Endothelial cell (in vitro differentiated cells): ENCODE measurements around the gene AFDN. TPM values are rescaled to one million over a fixed set of nuclear protein-coding genes. Genes with fewer than 3 reads are reported as not detected.
"Not testable (repeated sequence)": the region's sequence is repeated elsewhere in the genome, so short reads cannot be mapped to it uniquely, and the experiment has no call there.

Source experiments
- DNase-seq: peaks from one replicate; pipeline ENCODE4 v3.0.0; 2021; ENCODE audit warnings: low spot score
- H3K27ac Mint-ChIP-seq: one replicate; pipeline ENCODE4 v1.8.0; 2021; ENCODE audit warnings: mixed read lengths, inconsistent platforms; ENCODE audit not compliant: unreplicated experiment
- H3K27me3 Mint-ChIP-seq: one replicate; pipeline ENCODE4 v1.8.0; 2021; ENCODE audit warnings: mild to moderate bottlenecking, moderate library complexity, mixed read lengths, inconsistent platforms; ENCODE audit not compliant: unreplicated experiment
- H3K36me3 Mint-ChIP-seq: one replicate; pipeline ENCODE4 v1.8.0; 2021; ENCODE audit warnings: mild to moderate bottlenecking, low read depth, mixed read lengths, inconsistent platforms; ENCODE audit not compliant: unreplicated experiment
- H3K4me1 Mint-ChIP-seq: one replicate; pipeline ENCODE4 v1.8.0; 2021; ENCODE audit warnings: mild to moderate bottlenecking, mixed read lengths, inconsistent platforms; ENCODE audit not compliant: unreplicated experiment
- H3K4me3 Mint-ChIP-seq: one replicate; pipeline ENCODE4 v1.8.0; 2021; ENCODE audit warnings: mild to moderate bottlenecking, mixed read lengths, inconsistent platforms; ENCODE audit not compliant: unreplicated experiment
- H3K9me3 Mint-ChIP-seq: one replicate; pipeline ENCODE4 v1.8.0; 2021; ENCODE audit warnings: mixed read lengths, inconsistent platforms; ENCODE audit not compliant: unreplicated experiment
- total RNA-seq: library from RNA; stranded (reverse); fragmentation: NEBNext Ultra II Directional; extraction: Animal tissue kit (Norgen Biotek cat#: 25700); gene quantifications from one replicate; pipeline ENCODE4 v1.2.1, GENCODE V29; 2021; ENCODE audit not compliant: unreplicated experiment
- TF ChIP-seq, protein P1 (sequence below): fragments of 200-600 bp; sonication (generic); IDR thresholded peaks from one replicate; pipeline ENCODE4 v1.5.0; 2021; ENCODE audit warnings: antibody characterized with exemption; ENCODE audit not compliant: unreplicated experiment

AFDN gene
- total RNA-seq, 1 donor from 2014 or later: 306 TPM

GRCh38 chr6:167970230-167970629 lies 143.5 kb downstream of the AFDN start:
- Mint-ChIP-seq H3K27ac (no peak overlapping the region), H3K9me3 (no peaks in the 10 kb centered on the region), H3K4me3 (no peak overlapping the region), H3K27me3 (peaks cover 13% of the 10 kb centered on the region), H3K36me3 (peaks cover 39% of the 10 kb centered on the region), H3K4me1 (peaks cover 21% of the 10 kb centered on the region)
- no peak for DNase-seq
- TF ChIP-seq, protein P1, sequence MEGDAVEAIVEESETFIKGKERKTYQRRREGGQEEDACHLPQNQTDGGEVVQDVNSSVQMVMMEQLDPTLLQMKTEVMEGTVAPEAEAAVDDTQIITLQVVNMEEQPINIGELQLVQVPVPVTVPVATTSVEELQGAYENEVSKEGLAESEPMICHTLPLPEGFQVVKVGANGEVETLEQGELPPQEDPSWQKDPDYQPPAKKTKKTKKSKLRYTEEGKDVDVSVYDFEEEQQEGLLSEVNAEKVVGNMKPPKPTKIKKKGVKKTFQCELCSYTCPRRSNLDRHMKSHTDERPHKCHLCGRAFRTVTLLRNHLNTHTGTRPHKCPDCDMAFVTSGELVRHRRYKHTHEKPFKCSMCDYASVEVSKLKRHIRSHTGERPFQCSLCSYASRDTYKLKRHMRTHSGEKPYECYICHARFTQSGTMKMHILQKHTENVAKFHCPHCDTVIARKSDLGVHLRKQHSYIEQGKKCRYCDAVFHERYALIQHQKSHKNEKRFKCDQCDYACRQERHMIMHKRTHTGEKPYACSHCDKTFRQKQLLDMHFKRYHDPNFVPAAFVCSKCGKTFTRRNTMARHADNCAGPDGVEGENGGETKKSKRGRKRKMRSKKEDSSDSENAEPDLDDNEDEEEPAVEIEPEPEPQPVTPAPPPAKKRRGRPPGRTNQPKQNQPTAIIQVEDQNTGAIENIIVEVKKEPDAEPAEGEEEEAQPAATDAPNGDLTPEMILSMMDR: no peak

DNA sequence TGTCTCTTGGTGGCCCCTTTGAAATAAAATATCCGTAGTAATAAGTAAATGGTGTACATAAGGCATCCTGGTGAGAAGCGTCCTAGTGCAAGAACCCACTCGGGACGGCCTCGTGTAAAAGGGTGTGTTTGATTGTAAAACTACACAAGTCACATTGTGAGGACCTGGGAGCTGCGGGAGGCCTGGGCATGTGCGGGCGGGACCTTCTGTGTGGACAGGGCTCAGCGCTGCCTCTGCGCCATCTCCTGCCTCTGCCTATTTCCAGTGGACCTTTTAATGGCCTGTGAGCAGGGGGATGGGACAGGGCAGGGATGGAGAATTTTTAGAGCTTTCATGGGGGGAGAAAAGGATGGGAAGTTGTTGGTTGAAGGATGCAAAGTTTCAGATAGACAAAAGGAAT lies 145.5 kb downstream of the AFDN start:
- Mint-ChIP-seq H3K4me1 (peaks cover 5% of the 10 kb centered on the region), H3K27ac (no peak overlapping the region), H3K4me3 (no peak overlapping the region), H3K36me3 (peaks cover 26% of the 10 kb centered on the region), H3K9me3 (no peaks in the 10 kb centered on the region), H3K27me3 (peaks cover 12% of the 10 kb centered on the region)
- TF ChIP-seq, protein P1: no peak
- no peak for DNase-seq

DNA sequence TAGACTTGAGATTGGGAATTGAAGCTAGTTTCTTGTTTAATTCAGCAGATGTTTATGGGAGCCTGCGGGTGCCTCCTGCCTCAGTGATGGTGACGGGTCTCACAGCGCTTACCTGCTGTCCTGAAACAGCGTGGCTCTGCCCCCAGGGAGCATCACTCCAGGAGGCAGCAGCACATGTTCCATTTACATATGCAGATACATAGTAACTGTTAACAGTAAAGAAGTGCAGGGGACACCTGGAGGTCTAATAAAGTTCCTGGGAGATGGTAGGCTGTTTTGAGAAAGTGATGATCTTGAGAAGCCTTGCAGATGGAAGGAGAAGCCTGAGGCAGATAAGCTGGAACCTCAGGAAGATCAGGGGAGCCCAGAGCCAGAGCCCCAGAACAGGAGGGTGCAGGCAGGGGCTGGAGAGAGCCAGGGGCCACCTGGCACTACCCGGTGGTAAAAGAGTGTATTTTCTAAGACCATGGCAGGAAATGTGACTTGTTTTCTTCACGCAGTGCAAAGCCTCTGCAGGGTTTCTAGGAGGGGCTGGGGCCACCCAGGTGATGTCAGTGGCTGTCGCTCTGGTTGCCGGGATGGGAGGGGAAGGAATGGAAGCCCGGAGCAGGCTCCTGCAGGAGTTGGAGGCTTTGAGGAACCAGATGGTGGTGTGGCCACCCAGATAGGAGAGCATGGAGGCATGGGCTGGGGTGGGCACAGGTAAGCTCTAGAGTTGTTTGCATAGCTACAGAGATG lies 146.6 kb downstream of the AFDN start:
- TF ChIP-seq, protein P1: no peak
- Mint-ChIP-seq H3K27me3 (peaks cover 11% of the 10 kb centered on the region), H3K36me3 (peaks cover 16% of the 10 kb centered on the region), H3K4me1 (peaks cover 5% of the 10 kb centered on the region), H3K9me3 (no peaks in the 10 kb centered on the region), H3K4me3 (peak overlapping the region; percentile 25), H3K27ac (no peak overlapping the region)
- no peak for DNase-seq

DNA sequence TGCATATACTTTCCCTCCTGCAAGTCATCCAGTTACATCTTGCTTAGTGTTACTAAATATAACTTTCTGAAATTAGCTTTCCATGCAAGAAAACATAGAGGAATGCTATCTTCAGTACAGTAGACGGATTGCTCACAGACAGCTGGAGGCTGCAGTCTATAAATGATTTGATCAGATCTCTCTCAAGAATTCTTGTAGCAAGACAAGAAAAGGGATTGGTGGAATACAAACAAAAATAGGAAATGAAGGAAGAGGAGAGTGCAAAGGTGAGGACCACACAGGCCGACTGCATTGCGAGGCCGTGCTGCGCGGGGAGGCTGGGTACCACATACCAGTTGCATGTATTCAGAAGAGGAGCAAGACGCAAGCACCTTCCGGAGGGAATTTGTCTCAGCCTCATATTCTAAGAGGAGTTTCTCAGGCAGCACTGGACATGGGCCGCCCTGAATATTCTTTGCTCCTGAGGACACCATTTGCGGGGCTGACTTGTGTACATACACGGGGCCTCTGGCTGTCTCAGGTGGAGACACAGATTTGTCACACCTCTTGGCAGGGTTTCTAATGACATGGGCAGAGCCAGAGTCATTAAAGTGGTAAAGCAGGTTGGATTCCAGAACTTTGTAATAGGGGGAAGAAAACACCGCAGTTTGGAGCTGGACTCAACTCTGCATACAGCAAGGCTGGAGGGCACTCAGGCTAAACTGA lies 148.1 kb downstream of the AFDN start:
- peaks cover 12% of the 10 kb centered on the region for H3K36me3 Mint-ChIP-seq
- TF ChIP-seq, protein P1: no peak
- H3K4me3 Mint-ChIP-seq: no peak overlapping the region
- H3K9me3 Mint-ChIP-seq: no peaks in the 10 kb centered on the region
- H3K27ac Mint-ChIP-seq: peak overlapping the region; percentile 58
- H3K4me1 Mint-ChIP-seq: peaks cover 16% of the 10 kb centered on the region
- H3K27me3 Mint-ChIP-seq: peaks cover 11% of the 10 kb centered on the region
- DNase-seq: no peak

- Mint-ChIP-seq H3K27ac (no peak overlapping the region), H3K4me3 (no peak overlapping the region), H3K27me3 (peaks cover 11% of the 10 kb centered on the region), H3K9me3 (no peaks in the 10 kb centered on the region), H3K36me3 (peaks cover 9% of the 10 kb centered on the region), H3K4me1 (peaks cover 19% of the 10 kb centered on the region)
- TF ChIP-seq, protein P1: no peak
- no peak for DNase-seq
Observed at GRCh38 chr6:167975458-167975857, 148.7 kb downstream of the AFDN start.

GRCh38 chr6:167976116-167976657 lies 149.5 kb downstream of the AFDN start:
- not testable (repeated sequence) for H3K9me3 Mint-ChIP-seq, DNase-seq, H3K36me3 Mint-ChIP-seq, H3K4me3 Mint-ChIP-seq
- peak overlapping the region; percentile 24 for H3K27ac Mint-ChIP-seq
- H3K4me1 Mint-ChIP-seq: peaks cover 26% of the 10 kb centered on the region
- peaks cover 11% of the 10 kb centered on the region for H3K27me3 Mint-ChIP-seq
